Uterus (tissue), 4 donors: ENCODE measurements around the gene SYNGAP1. TPM values are rescaled to one million over a fixed set of nuclear protein-coding genes. Genes with fewer than 3 reads are reported as not detected.

ENCODE experiments used
- DNase-seq, 2 donors: peaks; one replicate each; pipeline ENCODE4 v3.0.0-alpha.2; 2019 to 2020
- H3K27ac ChIP-seq, 2 donors: fragments of 200-600 bp; sonication (generic); 1 replicate in 1 of 2; 2 replicates in 1 of 2; pipeline ENCODE4 v1.5.1; 2016 to 2018
- H3K27me3 ChIP-seq, 2 donors: fragments of 200-600 bp; sonication (generic); one replicate each; pipeline ENCODE4 v1.5.1; 2018 to 2019; ENCODE audit warnings: control low read depth in 1 of 2
- H3K36me3 ChIP-seq, 2 donors: fragments of 200-600 bp; sonication (generic); one replicate each; pipeline ENCODE4 v1.5.1; 2019; ENCODE audit warnings: control low read depth in 1 of 2
- H3K4me1 ChIP-seq, 2 donors: fragments of 200-600 bp; sonication (generic); one replicate each; pipeline ENCODE4 v1.5.1; 2018 to 2019; ENCODE audit warnings: control low read depth in 1 of 2
- H3K4me3 ChIP-seq, 2 donors: fragments of 200-600 bp; sonication (generic); 1 replicate in 1 of 2; 2 replicates in 1 of 2; pipeline ENCODE4 v1.5.1; 2018 to 2019; ENCODE audit warnings: mild to moderate bottlenecking in 1 of 2
- H3K9me3 ChIP-seq, 2 donors: fragments of 200-600 bp; sonication (generic); one replicate each; pipeline ENCODE4 v1.5.1; 2019; ENCODE audit warnings: control low read depth in 1 of 2
- CTCF ChIP-seq, 4 experiments: fragments of 200-600 bp in 2 of 4; fragments of 450-650 bp in 2 of 4; sonication (generic) in 2 of 4; IDR thresholded peaks; one replicate each; pipeline ENCODE4 v1.5.1; 2016 to 2019; ENCODE audit warnings: antibody characterized with exemption in 4 of 4, mild to moderate bottlenecking in 2 of 4, moderate library complexity in 1 of 4
- POLR2A ChIP-seq, 2 donors: fragments of 450-650 bp; IDR thresholded peaks; one replicate each; pipeline ENCODE4 v1.6.1; 2016; ENCODE audit warnings: antibody characterized with exemption in 2 of 2, mild to moderate bottlenecking in 1 of 2, moderate library complexity in 1 of 2
- intact Hi-C: fragments of 100-400 bp; cut with DNase I; formaldehyde crosslinking; loops from one replicate; pipeline ENCODE4 v1.15.1; 2023; ENCODE audit warnings: low total_unique reads
- total RNA-seq, 4 donors: library from RNA; depleted of rRNA in 3 of 4; stranded (reverse); fragments of >200 nt in 3 of 4; gene quantifications; one replicate each; pipeline versions ENCODE4 v1.1.0 to v1.2.4, GENCODE V29; 2014 to 2023
- donor health status: DM: yes; HTN: yes; CAD: no.

SYNGAP1 gene
- total RNA-seq, 4 donors from 2014 or later = 11.5 to 67.6 (median 14.4) TPM

- H3K27ac ChIP-seq = no peak overlapping the region
- no peaks in the 10 kb centered on the region for H3K9me3 ChIP-seq
- no peaks in the 10 kb centered on the region for H3K36me3 ChIP-seq
- peaks cover 0 to 6% of the 10 kb centered on the region in 2 donors for H3K4me1 ChIP-seq
- intact Hi-C loops = no loop called here
- no peak for TF ChIP-seq POLR2A (IDR thresholded peaks at IDR 0.05)
- no peak for TF ChIP-seq CTCF (IDR thresholded peaks at IDR 0.05)
- DNase-seq = no peak
- no peaks in the 10 kb centered on the region for H3K27me3 ChIP-seq
- no peak overlapping the region for H3K4me3 ChIP-seq
Measured at GRCh38 chr6:33458676-33459075, 38.8 kb downstream of the SYNGAP1 start.

GRCh38 chr6:33459226-33459625, 39.4 kb downstream of the SYNGAP1 start:
- Histone ChIP-seq H3K36me3 (no peaks in the 10 kb centered on the region), H3K4me1 (peaks cover 0 to 6% of the 10 kb centered on the region in 2 donors), H3K27ac (no peak overlapping the region), H3K27me3 (no peaks in the 10 kb centered on the region), H3K9me3 (no peaks in the 10 kb centered on the region), H3K4me3 (no peak overlapping the region)
- TF ChIP-seq CTCF (IDR thresholded peaks at IDR 0.05) (no peak), POLR2A (IDR thresholded peaks at IDR 0.05) (no peak)
- intact Hi-C loops = no loop called here
- DNase-seq = no peak

GRCh38 chr6:33466075-33466735, 46.3 kb downstream of the SYNGAP1 start:
- no peak for DNase-seq
- H3K36me3 ChIP-seq = no peaks in the 10 kb centered on the region
- no peaks in the 10 kb centered on the region for H3K4me1 ChIP-seq
- no peak overlapping the region for H3K27ac ChIP-seq
- H3K4me3 ChIP-seq = no peak overlapping the region
- intact Hi-C loops = no loop called here
- no peaks in the 10 kb centered on the region for H3K27me3 ChIP-seq
- TF ChIP-seq CTCF (IDR thresholded peaks at IDR 0.05) (no peak), POLR2A (IDR thresholded peaks at IDR 0.05) (no peak)
- no peaks in the 10 kb centered on the region for H3K9me3 ChIP-seq

- H3K36me3 ChIP-seq = no peaks in the 10 kb centered on the region
- H3K4me3 ChIP-seq = no peak overlapping the region
- H3K27me3 ChIP-seq = no peaks in the 10 kb centered on the region
- no peak overlapping the region for H3K27ac ChIP-seq
- H3K4me1 ChIP-seq = no peaks in the 10 kb centered on the region
- DNase-seq = no peak
- TF ChIP-seq POLR2A (IDR thresholded peaks at IDR 0.05) = no peak
- intact Hi-C loops = no loop called here
- no peaks in the 10 kb centered on the region for H3K9me3 ChIP-seq
Measured at GRCh38 chr6:33467091-33467490, 47.2 kb downstream of the SYNGAP1 start.

- intact Hi-C loops = no loop called here
- Histone ChIP-seq H3K27me3 (no peaks in the 10 kb centered on the region), H3K36me3 (no peaks in the 10 kb centered on the region), H3K4me3 (no peak overlapping the region), H3K9me3 (no peaks in the 10 kb centered on the region), H3K4me1 (no peaks in the 10 kb centered on the region), H3K27ac (no peak overlapping the region)
- DNase-seq = no peak
- TF ChIP-seq CTCF (IDR thresholded peaks at IDR 0.05) (no peak), POLR2A (IDR thresholded peaks at IDR 0.05) (no peak)
Measured at GRCh38 chr6:33469661-33470060, 49.8 kb downstream of the SYNGAP1 start.

GRCh38 chr6:33477864-33478263, 58.0 kb downstream of the SYNGAP1 start:
- intact Hi-C loops = no loop called here
- Histone ChIP-seq H3K4me1 (no peaks in the 10 kb centered on the region), H3K27ac (no peak overlapping the region), H3K4me3 (no peak overlapping the region), H3K9me3 (no peaks in the 10 kb centered on the region), H3K36me3 (no peaks in the 10 kb centered on the region), H3K27me3 (no peaks in the 10 kb centered on the region)
- TF ChIP-seq CTCF (IDR thresholded peaks at IDR 0.05) = no peak
- TF ChIP-seq POLR2A (IDR thresholded peaks at IDR 0.05) = no peak
- DNase-seq = no peak
